Endothelial cell of hepatic sinusoid (primary cell): ENCODE data around the gene ALCAM.

Experiments
- in situ Hi-C: cut with HindIII; loops from 2 replicates; pipeline ENCODE4 v1.10.0; 2017; ENCODE audit warnings: low sequenced_read_pairs

Gene ALCAM

GRCh38 chr3:105423397-105423796 lies 56.7 kb downstream of the ALCAM start:
- in situ Hi-C loops = no loop called here

GRCh38 chr3:105424412-105425152 lies 57.9 kb downstream of the ALCAM start:
- in situ Hi-C loops = no loop called here

GRCh38 chr3:105425153-105425502 lies 58.4 kb downstream of the ALCAM start:
- in situ Hi-C loops = no loop called here

- in situ Hi-C loops = no loop called here
Observed at GRCh38 chr3:105427332-105427731, 60.6 kb downstream of the ALCAM start.

DNA sequence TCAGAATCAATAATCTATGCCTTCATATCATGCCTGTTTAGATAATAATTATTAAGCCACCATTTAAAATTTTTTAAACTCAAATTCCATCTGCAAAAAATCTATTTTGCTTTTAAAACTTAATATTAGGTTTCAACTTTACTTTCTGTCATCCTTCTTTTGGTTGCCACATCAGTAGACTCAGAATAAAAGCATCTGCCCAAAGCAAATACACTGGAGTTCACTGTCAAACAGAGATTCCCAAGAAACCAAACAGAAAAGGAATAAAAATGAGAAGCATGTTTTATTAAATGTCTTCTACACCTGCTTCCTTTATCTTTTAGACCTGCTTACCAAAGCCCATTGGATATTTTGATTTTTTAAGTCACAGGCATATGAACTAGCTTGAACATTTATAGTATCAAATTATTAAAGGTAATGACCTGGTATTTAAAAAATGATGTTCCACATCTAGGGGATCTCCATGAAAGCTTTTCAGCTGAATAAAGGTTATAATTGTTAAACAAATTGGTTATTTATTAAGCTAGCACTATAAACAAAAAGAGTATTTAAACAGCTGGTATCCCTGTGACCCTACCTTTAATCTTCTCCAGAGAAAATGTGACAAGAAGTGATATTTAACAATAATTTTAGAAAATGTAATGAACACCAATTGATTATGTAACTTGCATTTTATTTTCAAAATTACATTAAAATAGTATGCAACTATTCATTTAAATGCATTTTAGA lies 62.5 kb downstream of the ALCAM start:
- in situ Hi-C loops = no loop called here

DNA sequence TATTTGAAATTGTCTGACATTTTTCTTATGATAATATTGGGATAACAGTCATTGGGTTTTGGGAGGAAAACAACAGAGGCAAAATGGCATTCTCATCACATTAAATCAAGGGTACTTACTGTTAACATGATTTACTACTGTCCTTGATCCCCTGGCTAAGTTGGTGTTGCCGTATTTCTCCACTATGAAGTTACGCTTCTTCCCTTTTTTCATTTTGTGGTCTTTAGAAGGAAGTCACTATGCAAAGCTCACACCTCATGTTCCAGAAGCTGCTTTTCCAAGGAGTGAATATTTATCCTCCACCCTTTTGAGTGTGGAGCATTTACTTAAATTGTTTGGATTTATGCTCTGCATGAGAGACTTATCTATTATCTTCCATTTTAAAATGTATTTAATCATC lies 63.7 kb downstream of the ALCAM start:
- in situ Hi-C loops = no loop called here

DNA sequence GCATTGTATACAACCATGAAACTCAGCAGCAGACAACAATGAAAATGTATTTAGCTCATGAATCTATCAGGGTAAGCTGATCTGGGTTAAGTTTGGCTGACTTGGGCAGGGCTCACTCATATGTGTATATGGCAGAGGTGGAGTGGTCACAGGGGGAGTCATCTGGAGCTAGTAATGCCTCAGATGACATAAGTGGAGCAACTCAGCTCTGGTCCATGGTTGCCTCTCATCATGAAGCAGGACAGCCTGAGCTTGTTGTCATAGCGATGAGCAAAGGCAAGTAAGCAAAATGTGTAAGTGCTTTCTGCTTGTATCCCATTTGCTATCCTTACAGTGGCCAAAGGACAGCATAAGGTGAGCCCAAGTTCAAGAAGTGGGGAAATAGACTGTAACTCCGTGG lies 64.5 kb downstream of the ALCAM start:
- in situ Hi-C loops = no loop called here

GRCh38 chr3:105435277-105435676 lies 68.6 kb downstream of the ALCAM start:
- in situ Hi-C loops = no loop called here

- in situ Hi-C loops = no loop called here
Observed at GRCh38 chr3:105436687-105437086, 70.0 kb downstream of the ALCAM start.

GRCh38 chr3:105440113-105440512 lies 73.4 kb downstream of the ALCAM start:
- in situ Hi-C loops = no loop called here

DNA sequence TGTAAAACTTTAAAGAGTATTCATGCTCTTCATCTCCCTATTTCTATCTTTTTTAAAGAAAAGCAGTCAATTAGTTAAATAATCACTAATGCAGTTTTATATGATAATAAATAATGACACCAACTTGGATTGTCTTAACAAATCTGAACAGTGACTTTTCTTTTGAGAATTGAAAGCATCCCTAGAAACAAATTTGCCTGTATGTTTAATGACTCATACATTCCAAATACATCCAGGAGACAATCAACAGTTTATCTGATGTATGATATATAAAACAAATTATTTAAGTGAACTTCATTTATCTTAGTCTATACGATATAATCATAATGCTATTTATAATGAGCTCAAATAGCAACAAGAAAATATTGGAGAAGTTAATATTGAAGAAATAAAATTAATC lies 78.0 kb downstream of the ALCAM start:
- in situ Hi-C loops = no loop called here

DNA sequence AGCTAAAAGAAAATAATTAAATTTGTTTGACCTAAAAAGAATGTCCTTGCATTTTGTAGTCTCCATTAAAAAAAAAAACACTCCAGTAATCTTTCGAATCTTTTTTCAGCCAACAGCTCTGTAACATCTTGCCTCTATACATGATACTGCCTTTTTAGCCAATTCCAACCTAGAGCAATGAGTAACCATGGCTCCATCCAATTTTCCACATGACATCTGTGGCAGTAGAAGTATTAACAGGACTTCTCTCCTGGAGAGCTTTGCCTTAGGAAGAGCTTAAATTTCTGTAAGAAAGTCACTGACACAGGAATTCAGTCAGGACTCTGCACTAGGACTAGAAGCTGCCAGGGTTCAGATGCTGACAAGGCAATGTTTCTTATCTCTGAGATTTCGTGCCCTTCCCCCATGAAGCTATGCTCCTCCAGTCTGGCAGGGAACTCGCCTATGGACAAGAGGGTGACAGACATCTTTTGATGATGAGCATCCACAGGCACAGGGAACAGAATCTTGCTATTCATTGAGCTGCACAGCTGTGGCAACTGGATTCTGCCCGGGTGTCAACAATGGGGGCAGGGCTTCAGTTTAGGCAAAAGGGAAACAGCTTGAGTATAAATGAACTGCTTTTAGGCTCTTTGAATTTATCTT lies 81.8 kb downstream of the ALCAM start:
- in situ Hi-C loops = no loop called here

- in situ Hi-C loops = no loop called here
Observed at GRCh38 chr3:105449414-105449813, 82.7 kb downstream of the ALCAM start.

- in situ Hi-C loops = no loop called here
Observed at GRCh38 chr3:105456017-105456416, 89.3 kb downstream of the ALCAM start.

DNA sequence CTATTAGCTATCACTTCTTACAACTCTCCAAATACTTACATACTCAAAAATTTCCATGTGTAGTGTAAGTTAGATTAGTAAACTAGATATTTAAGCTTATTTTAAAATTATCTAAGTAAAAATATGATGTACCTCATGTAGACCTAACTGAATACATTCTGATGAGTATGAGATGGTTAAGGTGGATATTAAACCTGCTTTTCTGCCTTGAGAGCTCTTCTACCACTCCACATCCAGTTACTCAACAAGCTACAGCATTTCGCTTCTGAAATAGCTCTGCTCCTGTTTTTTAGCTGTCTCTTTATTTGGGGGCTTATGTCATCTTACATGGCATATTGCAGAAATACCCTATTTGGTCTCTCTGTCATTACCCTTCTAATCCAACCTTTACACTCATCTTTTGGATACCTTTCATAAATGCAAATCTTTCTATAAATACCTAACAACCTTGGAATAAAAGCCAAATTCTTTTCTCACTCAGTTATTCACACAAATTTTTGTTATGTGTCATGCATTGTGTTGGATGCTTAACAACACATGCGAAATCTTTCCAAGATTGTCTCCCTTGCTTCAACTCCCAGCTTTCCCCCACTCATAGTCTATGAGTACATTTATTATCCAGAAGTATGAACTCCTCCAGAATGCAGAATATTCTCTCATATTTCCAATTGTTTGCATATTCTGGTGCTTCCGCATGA lies 92.0 kb downstream of the ALCAM start:
- in situ Hi-C loops = no loop called here

DNA sequence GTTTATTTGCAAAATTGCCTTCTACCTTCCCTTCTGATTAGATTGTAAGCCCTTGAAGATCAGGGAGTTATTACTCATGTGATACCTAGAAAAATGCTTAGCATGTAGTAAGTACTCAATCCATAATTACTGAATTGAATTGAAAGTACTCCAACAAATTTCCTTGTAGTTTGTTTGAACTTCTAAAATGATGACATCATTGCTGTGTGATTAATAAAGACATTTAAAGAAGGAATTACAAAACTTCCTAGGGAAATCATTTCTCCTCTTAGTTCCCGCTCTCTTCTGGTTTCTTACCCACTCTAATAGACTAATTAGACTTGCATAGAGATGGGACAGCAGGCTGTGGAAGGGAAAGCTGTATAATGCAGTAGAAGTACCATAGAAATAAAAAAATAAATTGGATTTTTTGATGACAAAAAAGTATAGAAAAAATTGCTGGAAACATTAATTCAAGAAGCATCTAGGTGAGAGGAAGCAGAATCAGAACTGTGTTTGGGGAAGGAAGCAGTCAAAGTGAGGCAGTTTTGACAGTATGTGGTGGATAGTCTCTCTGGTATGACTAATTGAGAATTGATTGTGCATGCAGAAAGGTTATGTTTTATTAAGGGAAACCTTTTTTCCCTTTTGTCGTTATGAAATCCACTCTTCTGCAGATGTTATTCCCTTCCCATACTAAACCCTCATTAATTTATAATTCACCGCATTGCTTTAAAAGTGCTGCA lies 93.0 kb downstream of the ALCAM start:
- in situ Hi-C loops = no loop called here

- in situ Hi-C loops = no loop called here
Observed at GRCh38 chr3:105463620-105464019, 96.9 kb downstream of the ALCAM start.

- in situ Hi-C loops = no loop called here
Observed at GRCh38 chr3:105465251-105465853, 98.6 kb downstream of the ALCAM start.

- in situ Hi-C loops = no loop called here
Observed at GRCh38 chr3:105466072-105466471, 99.4 kb downstream of the ALCAM start.
